Endothelial cell of umbilical vein (primary cell): ENCODE results near the gene PRR23B. TPM values are rescaled to one million over a fixed set of nuclear protein-coding genes. Genes with fewer than 3 reads are reported as not detected.

Source experiments
- BruUV-seq: library from RNA; stranded (reverse); fragments of 400-500 nt; replicated peaks from 2 replicates; lab custom pipeline; 2021; lab: Mats Ljungman, UMichigan
- CTCF ChIA-PET: fragments of 300-600, 350-600 bp; sonication (Branson Sonifier 250); formaldehyde crosslinking; loops from one replicate; lab custom pipeline; 2021; ENCODE audit warnings: antibody characterized with exemption, inconsistent platforms; lab: Charles Lee
- POLR2A ChIA-PET: fragments of 300-600, 350-600 bp; sonication (Branson Sonifier 250); formaldehyde crosslinking; loops from one replicate; lab custom pipeline; 2021; ENCODE audit warnings: antibody characterized with exemption, inconsistent platforms; lab: Charles Lee
- DNase-seq: peaks from one replicate; pipeline ENCODE4 v3.0.0-alpha.2; 2011; ENCODE audit warnings: low read depth, low spot score
- FAIRE-seq: peaks from 2 replicates; lab custom pipeline; 2011; peaks lifted over from hg19 to GRCh38; lab: Jason Lieb, UNC
- H2AFZ ChIP-seq: 2 replicates; pipeline ENCODE4 v1.6.0; 2012; ENCODE audit warnings: low read depth, low read length, control low read depth, inconsistent platforms
- H3K27ac ChIP-seq: 2 replicates; pipeline ENCODE4 v1.5.1; 2011; ENCODE audit warnings: low read depth, mild to moderate bottlenecking, control low read depth, low read length, moderate library complexity; ENCODE audit not compliant: insufficient read depth
- H3K27me3 ChIP-seq, 2 experiments: 2 replicates each; pipeline versions ENCODE4 v1.6.0 to v1.6.1; 2011; ENCODE audit warnings: low read length in 2 of 2, mixed read lengths in 1 of 2; ENCODE audit not compliant: control insufficient read depth in 2 of 2, insufficient read depth in 2 of 2
- H3K36me3 ChIP-seq, 2 experiments: 2 replicates in 1 of 2; 3 replicates in 1 of 2; pipeline ENCODE4 v1.5.1; 2011; ENCODE audit warnings: low read length in 2 of 2, mild to moderate bottlenecking in 1 of 2, moderate library complexity in 1 of 2; ENCODE audit not compliant: control insufficient read depth in 2 of 2, insufficient read depth in 2 of 2; ENCODE audit errors: extremely low read depth in 1 of 2
- H3K4me1 ChIP-seq: 3 replicates; pipeline ENCODE4 v1.5.1; 2011; ENCODE audit warnings: mild to moderate bottlenecking, low read length; ENCODE audit not compliant: control insufficient read depth, insufficient read depth; ENCODE audit errors: extremely low read depth
- H3K4me2 ChIP-seq: 2 replicates; pipeline ENCODE4 v1.6.1; 2011; ENCODE audit warnings: low read length, control low read depth, mixed read lengths; ENCODE audit not compliant: insufficient read depth
- H3K4me3 ChIP-seq, 3 experiments: fragments of 200-600 bp in 1 of 3; sonication (generic), shearing (Covaris generic) in 1 of 3; replicated peaks in 1 of 3; 2 replicates each; pipeline ENCODE4 v1.5.1; 2011 to 2016; ENCODE audit warnings: control low read depth in 3 of 3, low read length in 3 of 3, mild to moderate bottlenecking in 2 of 3, inconsistent platforms in 1 of 3, low read depth in 1 of 3, moderate library complexity in 1 of 3; ENCODE audit not compliant: insufficient read depth in 1 of 3
- H3K79me2 ChIP-seq: 2 replicates; pipeline ENCODE4 v1.6.0; 2012; ENCODE audit warnings: low read length, inconsistent platforms; ENCODE audit not compliant: control insufficient read depth, insufficient read depth
- H3K9ac ChIP-seq: replicated peaks from 2 replicates; pipeline ENCODE3; 2011; ENCODE audit warnings: low read length, control low read depth; ENCODE audit not compliant: insufficient read depth; ENCODE audit errors: extremely low read depth
- H3K9me1 ChIP-seq: replicated peaks from 3 replicates; pipeline ENCODE4 v1.6.0; 2011; ENCODE audit warnings: mild to moderate bottlenecking, low read length; ENCODE audit not compliant: control insufficient read depth, insufficient read depth; ENCODE audit errors: extremely low read depth
- H3K9me3 ChIP-seq: replicated peaks from 2 replicates; pipeline ENCODE4 v1.5.1; 2012; ENCODE audit warnings: low read length, inconsistent platforms; ENCODE audit not compliant: control insufficient read depth, insufficient read depth
- H4K20me1 ChIP-seq: replicated peaks from 2 replicates; pipeline ENCODE3; 2011; ENCODE audit warnings: mild to moderate bottlenecking, low read length; ENCODE audit not compliant: control insufficient read depth, insufficient read depth; ENCODE audit errors: extremely low read depth
- CTCF ChIP-seq, 2 donors: IDR thresholded peaks; 1 replicate in 1 of 2; 2 replicates in 1 of 2; pipeline ENCODE4 v1.5.1; 2011; ENCODE audit warnings: low read length in 2 of 2, mild to moderate bottlenecking in 2 of 2, moderate library complexity in 2 of 2, control low read depth in 1 of 2, inconsistent platforms in 1 of 2, low read depth in 1 of 2; ENCODE audit not compliant: insufficient read depth in 1 of 2; ENCODE audit errors: extremely low read depth in 1 of 2
- EZH2 ChIP-seq: IDR thresholded peaks from 2 replicates; pipeline ENCODE4 v1.6.1; 2012; ENCODE audit warnings: borderline replicate concordance, low read depth, mild to moderate bottlenecking, moderate library complexity, low read length, inconsistent platforms; ENCODE audit not compliant: severe bottlenecking
- FOS ChIP-seq: IDR thresholded peaks from 2 replicates; pipeline ENCODE4 v1.6.1; 2011; ENCODE audit warnings: mild to moderate bottlenecking, low read length, moderate library complexity, borderline replicate concordance; ENCODE audit not compliant: insufficient read depth
- GATA2 ChIP-seq: IDR thresholded peaks from 2 replicates; pipeline ENCODE4 v1.7.0; 2011; ENCODE audit warnings: low read depth, mild to moderate bottlenecking, moderate library complexity, mixed read lengths, low read length; ENCODE audit not compliant: insufficient read length, insufficient read depth
- JUN ChIP-seq: IDR thresholded peaks from 2 replicates; pipeline ENCODE4 v1.6.1; 2011; ENCODE audit warnings: borderline replicate concordance, low read depth; ENCODE audit not compliant: insufficient read length, insufficient read depth
- MAX ChIP-seq: IDR thresholded peaks from 2 replicates; pipeline ENCODE4 v1.6.1; 2011; ENCODE audit not compliant: insufficient read depth, insufficient read length
- MYC ChIP-seq: IDR thresholded peaks from one replicate; pipeline ENCODE4 v1.6.1; 2011; ENCODE audit warnings: mild to moderate bottlenecking, low read depth, low read length
- POLR2A ChIP-seq: IDR thresholded peaks from 2 replicates; pipeline ENCODE4 v1.6.1; 2012; ENCODE audit warnings: low read depth, mild to moderate bottlenecking, control low read depth, low read length
- POLR2AphosphoS5 ChIP-seq: IDR thresholded peaks from 2 replicates; pipeline ENCODE4 v1.6.1; 2012; ENCODE audit warnings: low read depth, mild to moderate bottlenecking, control low read depth, low read length, moderate library complexity; ENCODE audit not compliant: insufficient read depth
- dilution Hi-C: fragments of 300-500 bp; cut with MboI; formaldehyde crosslinking; loops from one replicate; pipeline ENCODE4 v1.15.0; 2019; ENCODE audit warnings: low sequenced_read_pairs; ENCODE audit not compliant: extremely low pct_ligation_motif_present
- intact Hi-C: fragments of 100-400 bp; cut with micrococcal nuclease; formaldehyde crosslinking; loops from one replicate; pipeline ENCODE4 v1.10.0; 2022
- polyA plus RNA-seq, 4 experiments: library from polyadenylated mRNA; depleted of rRNA in 3 of 4; stranded (reverse) in 3 of 4; unstranded in 1 of 4; fragments of >200 nt; gene quantifications; 2 replicates each; pipeline versions ENCODE4 v1.2.1 to v1.2.3, GENCODE V29; 2011 to 2012; ENCODE audit warnings: missing spikeins in 1 of 4
- total RNA-seq: library from RNA; stranded (reverse); gene quantifications from 2 replicates; pipeline ENCODE4 v1.2.3, GENCODE V29; 2021

PRR23B gene
- total and polyA plus RNA-seq, 2 donors (not counting 3 experiments of a cell fraction or from before 2014, with no cell fraction given), result not detected

- H2AFZ ChIP-seq, result no peak overlapping the region
- ChIA-PET POLR2A (no interaction called here), CTCF (interaction anchor here (0.9 kb wide), 1 partner anchor 50 kb away, joined by 5 read pairs; no protein-coding TSS in a partner anchor)
- no peak for FAIRE-seq
- H3K9me3 ChIP-seq, result no peaks in the 10 kb centered on the region
- no peak for DNase-seq
- no peaks in the 10 kb centered on the region for H3K36me3 ChIP-seq
- TF ChIP-seq POLR2AphosphoS5, result no peak
- TF ChIP-seq JUN, result no peak
- no peak for TF ChIP-seq MYC
- no peak for TF ChIP-seq MAX
- TF ChIP-seq EZH2, result no peak
- TF ChIP-seq FOS, result no peak
- TF ChIP-seq CTCF (IDR thresholded peaks at IDR 0.05; ENCODE audit: extremely low read depth in 1 of 2, insufficient read depth in 1 of 2, low read depth in 1 of 2, low read length in 2 of 2), result no peak
- no peak for TF ChIP-seq GATA2
- no peak for TF ChIP-seq POLR2A
- no peaks in the 10 kb centered on the region for H3K4me1 ChIP-seq
- no peak overlapping the region for H3K9ac ChIP-seq
- peaks cover 3 to 6% of the 10 kb centered on the region in 2 experiments for H3K27me3 ChIP-seq
- H3K27ac ChIP-seq, result no peak overlapping the region
- no peaks in the 10 kb centered on the region for H3K9me1 ChIP-seq
- H4K20me1 ChIP-seq, result no peaks in the 10 kb centered on the region
- intact Hi-C loops (no loop called here), dilution Hi-C loops (no loop called here)
- H3K4me3 ChIP-seq, result no peak overlapping the region
- no peak overlapping the region for H3K4me2 ChIP-seq
- BruUV-seq, result no TSS peak
- H3K79me2 ChIP-seq, result no peaks in the 10 kb centered on the region
Measured at GRCh38 chr3:138985932-138986331, 34.8 kb downstream of the PRR23B start.
